Heart left ventricle (tissue), 16 donors: Measurements from ENCODE around the gene STEAP4. TPM values are rescaled to one million over a fixed set of nuclear protein-coding genes. Genes with fewer than 3 reads are reported as not detected.

Experiments used
- ATAC-seq, 4 donors: fragments of 200-7000 bp; cut with Tn5 transposase; one replicate each; pipeline ENCODE4 v1.9.1; 2020 to 2022; ENCODE audit warnings: moderate library complexity in 4 of 4, mild to moderate bottlenecking in 3 of 4, moderate number of reproducible peaks in 1 of 4
- DNase-seq, 5 donors: peaks; one replicate each; pipeline ENCODE4 v3.0.0-alpha.2; 2020
- H3K27ac ChIP-seq, 12 donors: fragments of 200-600 bp; sonication (generic) in 4 of 12; one replicate each; pipeline versions ENCODE4 v1.5.0 to v1.8.0; 2016 to 2022; ENCODE audit warnings: mild to moderate bottlenecking in 2 of 12
- H3K27me3 ChIP-seq, 9 donors: fragments of 200-600 bp; sonication (generic) in 2 of 9; one replicate each; pipeline versions ENCODE4 v1.5.1 to v1.8.0; 2016 to 2022; ENCODE audit warnings: mild to moderate bottlenecking in 3 of 9
- H3K36me3 ChIP-seq, 9 donors: fragments of 200-600 bp; sonication (generic) in 2 of 9; one replicate each; pipeline versions ENCODE4 v1.5.0 to v1.8.0; 2018 to 2022; ENCODE audit warnings: mild to moderate bottlenecking in 2 of 9
- H3K4me1 ChIP-seq, 12 donors: fragments of 200-600 bp; sonication (generic) in 4 of 12; one replicate each; pipeline versions ENCODE4 v1.5.0 to v1.8.0; 2016 to 2022; ENCODE audit warnings: mild to moderate bottlenecking in 3 of 12
- H3K4me3 ChIP-seq, 12 donors: fragments of 200-600 bp; sonication (generic) in 4 of 12; one replicate each; pipeline versions ENCODE4 v1.5.0 to v1.8.0; 2017 to 2022; ENCODE audit warnings: mild to moderate bottlenecking in 9 of 12, moderate library complexity in 4 of 12
- H3K9me3 ChIP-seq, 12 donors: fragments of 200-600 bp; sonication (generic) in 4 of 12; one replicate each; pipeline versions ENCODE4 v1.5.0 to v1.8.0; 2016 to 2022; ENCODE audit warnings: mild to moderate bottlenecking in 1 of 12
- POLR2A ChIP-seq, 2 donors: fragments of 450-650 bp; IDR thresholded peaks; one replicate each; pipeline ENCODE4 v1.6.1; 2017; ENCODE audit warnings: antibody characterized with exemption in 2 of 2, mild to moderate bottlenecking in 2 of 2, moderate library complexity in 2 of 2
- WGBS, 4 donors: extraction: QIAGEN DNeasy Blood & Tissue Kit in 2 of 4; methylation state at CpG; one replicate each; pipeline versions ENCODE4 v1.1.5 to v1.1.7; 2013 to 2018; 5-methylcytosine and 5-hydroxymethylcytosine counted together
- intact Hi-C, 10 donors: fragments of 100-400 bp; cut with DNase I; formaldehyde crosslinking; loops; one replicate each; pipeline versions ENCODE4 v1.11.1 to v1.14.2; 2022
- polyA plus RNA-seq, 2 donors: library from polyadenylated mRNA; stranded (reverse); fragments of 200-250 nt; gene quantifications; one replicate each; pipeline ENCODE4 v1.2.3, GENCODE V29; 2013
- total RNA-seq, 9 donors: library from RNA; depleted of rRNA in 2 of 9; stranded (reverse); fragments of >200 nt in 2 of 9; fragmentation: NEBNext Ultra II Directional in 3 of 9; extraction: Animal tissue kit (Norgen Biotek cat#: 25700) in 3 of 9; gene quantifications; one replicate each; pipeline versions ENCODE4 v1.1.0 to v1.2.4, GENCODE V29; 2016 to 2023
- TF ChIP-seq, protein P1 (sequence below), 12 donors: fragments of 200-600 bp; sonication (generic) in 4 of 12; IDR thresholded peaks; one replicate each; pipeline versions ENCODE4 v1.5.0 to v1.8.0; 2018 to 2022; ENCODE audit warnings: antibody characterized with exemption in 12 of 12, mild to moderate bottlenecking in 5 of 12
- donor health status: ischemic (EF 13 %, LVEDD 7.1; RV severe dilation, severe dysfunction).
- donor health status: healthy with polysubstance abuse.
- donor health status: DM: no; HTN: yes; CAD: no.
- donor health status: DM: no; HTN: no; CAD: no.
- donor health status: ischemic (EF 25% LVEDD 6.9; RV normal size, moderate dysfunction).
- donor health status: ischemic (EF 25% LVEDD 5.7; RV mildly dilated, moderate dysfunction).
- donor health status: healthy.
- donor health status: DM: yes; HTN: yes; CAD: no.
- donor health status: ischemic (EF 35%, LVEDD 5.7; RV mildly dilated, moderate dysfunction).
- donor health status: nonischemic (EF 11% LVEDD 7.7; RV severe dilation, severe dysfunction).
- donor health status: DM: yes; HTN: yes; CAD: no.
- donor health status: PGD.
- donor health status: ischemic (EF 29% LVEDD 5.4; RV normal size, mild dysfunction).
- donor health status: nonischemic (EF 23%, LVEDD 6.1; RV moderate dilation, normal function).

STEAP4 gene
- total and polyA plus RNA-seq, 11 donors: 6.8 to 47.1 (median 19.0) TPM

GRCh38 chr7:88289564-88290025 lies 17.1 kb downstream of the STEAP4 start:
- 64 to 76% (median 68%) methylated on average over 2 of the region's 2 CpGs for WGBS, 4 donors
- Histone ChIP-seq H3K4me3 (no peak overlapping the region), H3K4me1 (peaks cover 0 to 3% (median 0%) of the 10 kb centered on the region in 12 donors), H3K36me3 (peaks cover 0 to 10% (median 0%) of the 10 kb centered on the region in 9 donors), H3K27ac (no peak overlapping the region), H3K27me3 (no peaks in the 10 kb centered on the region), H3K9me3 (no peaks in the 10 kb centered on the region)
- DNase-seq: no peak
- intact Hi-C loops: no loop called here
- TF ChIP-seq, protein P1, sequence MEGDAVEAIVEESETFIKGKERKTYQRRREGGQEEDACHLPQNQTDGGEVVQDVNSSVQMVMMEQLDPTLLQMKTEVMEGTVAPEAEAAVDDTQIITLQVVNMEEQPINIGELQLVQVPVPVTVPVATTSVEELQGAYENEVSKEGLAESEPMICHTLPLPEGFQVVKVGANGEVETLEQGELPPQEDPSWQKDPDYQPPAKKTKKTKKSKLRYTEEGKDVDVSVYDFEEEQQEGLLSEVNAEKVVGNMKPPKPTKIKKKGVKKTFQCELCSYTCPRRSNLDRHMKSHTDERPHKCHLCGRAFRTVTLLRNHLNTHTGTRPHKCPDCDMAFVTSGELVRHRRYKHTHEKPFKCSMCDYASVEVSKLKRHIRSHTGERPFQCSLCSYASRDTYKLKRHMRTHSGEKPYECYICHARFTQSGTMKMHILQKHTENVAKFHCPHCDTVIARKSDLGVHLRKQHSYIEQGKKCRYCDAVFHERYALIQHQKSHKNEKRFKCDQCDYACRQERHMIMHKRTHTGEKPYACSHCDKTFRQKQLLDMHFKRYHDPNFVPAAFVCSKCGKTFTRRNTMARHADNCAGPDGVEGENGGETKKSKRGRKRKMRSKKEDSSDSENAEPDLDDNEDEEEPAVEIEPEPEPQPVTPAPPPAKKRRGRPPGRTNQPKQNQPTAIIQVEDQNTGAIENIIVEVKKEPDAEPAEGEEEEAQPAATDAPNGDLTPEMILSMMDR (IDR thresholded peaks at IDR 0.05): no peak
- TF ChIP-seq POLR2A (IDR thresholded peaks at IDR 0.05): no peak
- ATAC-seq: no peak

DNA sequence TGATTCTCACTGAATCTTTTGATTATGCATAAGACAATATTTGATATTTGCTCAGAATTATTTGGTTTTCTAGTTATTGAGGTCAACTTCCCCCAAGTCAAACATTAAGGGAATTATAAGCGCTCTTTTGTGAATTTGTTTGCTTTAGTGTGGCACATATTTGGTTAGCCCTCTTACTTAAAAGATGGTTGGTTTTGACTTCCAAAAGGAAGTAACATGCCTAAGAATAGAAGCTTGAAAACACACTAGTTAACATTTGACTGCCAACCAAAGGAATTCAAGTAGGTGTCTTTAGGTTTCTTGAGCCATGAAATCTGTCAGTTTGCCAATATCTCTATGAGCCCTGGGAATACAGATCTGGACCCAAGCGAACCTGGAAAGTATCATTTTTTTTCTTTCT lies 24.9 kb downstream of the STEAP4 start:
- TF ChIP-seq, protein P1 (IDR thresholded peaks at IDR 0.05): no peak
- TF ChIP-seq POLR2A (IDR thresholded peaks at IDR 0.05): no peak
- no peak overlapping the region for H3K27ac ChIP-seq
- no peak overlapping the region for H3K4me3 ChIP-seq
- ATAC-seq: no peak
- intact Hi-C loops: no loop called here
- H3K27me3 ChIP-seq: no peaks in the 10 kb centered on the region
- no peak for DNase-seq
- H3K36me3 ChIP-seq: peaks cover 0 to 29% (median 0%) of the 10 kb centered on the region in 9 donors
- H3K9me3 ChIP-seq: no peaks in the 10 kb centered on the region
- 70 to 84% (median 81%) methylated on average over 2 of the region's 2 CpGs for WGBS, 4 donors
- peaks cover 0 to 11% (median 0%) of the 10 kb centered on the region in 12 donors for H3K4me1 ChIP-seq

DNA sequence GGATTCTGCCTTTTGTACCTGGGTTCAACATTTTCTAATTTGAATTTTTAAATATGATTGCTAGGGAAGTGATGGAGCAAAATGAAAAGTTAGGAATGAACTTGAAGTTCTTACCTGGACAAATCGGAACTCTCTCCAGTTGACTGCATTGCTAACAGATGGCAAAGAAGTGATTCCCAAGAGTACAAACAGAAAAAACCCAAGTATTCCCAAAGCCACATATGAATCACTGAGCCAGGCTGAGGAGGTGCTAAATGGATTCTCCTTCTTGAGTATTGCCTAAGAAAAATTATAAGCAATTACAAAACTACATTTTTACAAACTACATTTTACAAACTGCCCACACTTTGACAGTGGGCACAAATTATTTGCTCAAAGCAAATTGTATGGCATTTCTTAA lies 25.9 kb downstream of the STEAP4 start:
- no peak for DNase-seq
- H3K27ac ChIP-seq: no peak overlapping the region
- H3K36me3 ChIP-seq: peaks cover 0 to 29% (median 0%) of the 10 kb centered on the region in 9 donors
- no peaks in the 10 kb centered on the region for H3K9me3 ChIP-seq
- TF ChIP-seq POLR2A (IDR thresholded peaks at IDR 0.05): no peak
- TF ChIP-seq, protein P1 (IDR thresholded peaks at IDR 0.05): no peak
- WGBS, 4 donors: 92 to 98% (median 96%) methylated on average over 1 of the region's 1 CpG
- no peak for ATAC-seq
- no peak overlapping the region for H3K4me3 ChIP-seq
- intact Hi-C loops: no loop called here
- H3K27me3 ChIP-seq: no peaks in the 10 kb centered on the region
- H3K4me1 ChIP-seq: peaks cover 0 to 14% (median 0%) of the 10 kb centered on the region in 12 donors

- Histone ChIP-seq H3K27me3 (no peaks in the 10 kb centered on the region), H3K4me1 (peaks cover 0 to 14% (median 0%) of the 10 kb centered on the region in 12 donors), H3K36me3 (peaks cover 0 to 29% (median 0%) of the 10 kb centered on the region in 9 donors), H3K4me3 (no peak overlapping the region), H3K27ac (no peak overlapping the region), H3K9me3 (no peaks in the 10 kb centered on the region)
- WGBS, 4 donors: 48 to 51% (median 51%) methylated on average over 3 of the region's 3 CpGs
- TF ChIP-seq POLR2A (IDR thresholded peaks at IDR 0.05): no peak
- TF ChIP-seq, protein P1 (IDR thresholded peaks at IDR 0.05): no peak
- DNase-seq (no peak), ATAC-seq (no peak)
- intact Hi-C loops: no loop called here
Measured at GRCh38 chr7:88279323-88279722, 27.4 kb downstream of the STEAP4 start.
